GM18909 (cell line): ENCODE data around the gene JAKMIP1.
"Not testable (repeated sequence)": the region's sequence is repeated elsewhere in the genome, so short reads cannot be mapped to it uniquely, and the experiment has no call there.

Source experiments
- ATAC-seq: cut with Tn5 transposase; IDR thresholded peaks from one replicate; pipeline ENCODE4 v1.9.1; 2021; ENCODE audit warnings: mild to moderate bottlenecking; ENCODE audit not compliant: unreplicated experiment, poor library complexity

Gene JAKMIP1

GRCh38 chr4:6229671-6230501, 29.5 kb upstream of the JAKMIP1 start:
- no peak for ATAC-seq

- ATAC-seq = no peak
These were observed 28.7 kb upstream of the JAKMIP1 start for GRCh38 chr4:6229095-6229494.

GRCh38 chr4:6228158-6229067, 28.1 kb upstream of the JAKMIP1 start:
- no peak for ATAC-seq

GRCh38 chr4:6227412-6228157, 27.2 kb upstream of the JAKMIP1 start:
- no peak for ATAC-seq

- no peak for ATAC-seq
These were observed 26.2 kb upstream of the JAKMIP1 start for GRCh38 chr4:6226506-6226905.

GRCh38 chr4:6225469-6225868, 25.1 kb upstream of the JAKMIP1 start:
- no peak for ATAC-seq

- ATAC-seq = no peak
These were observed 24.4 kb upstream of the JAKMIP1 start for GRCh38 chr4:6224735-6225134.

GRCh38 chr4:6222761-6223292, 22.5 kb upstream of the JAKMIP1 start:
- ATAC-seq = no peak

- no peak for ATAC-seq
These were observed 21.8 kb upstream of the JAKMIP1 start for GRCh38 chr4:6221851-6222760.

GRCh38 chr4:6221301-6221850, 21.0 kb upstream of the JAKMIP1 start:
- no peak for ATAC-seq

- ATAC-seq = peak; percentile 59
These were observed 17.5 kb upstream of the JAKMIP1 start for GRCh38 chr4:6217716-6218381.

GRCh38 chr4:6216588-6216987, 16.2 kb upstream of the JAKMIP1 start:
- ATAC-seq = no peak

- no peak for ATAC-seq
These were observed 9.6 kb upstream of the JAKMIP1 start for GRCh38 chr4:6209921-6210320.

GRCh38 chr4:6209291-6209690, 8.9 kb upstream of the JAKMIP1 start:
- ATAC-seq = not testable (repeated sequence)

GRCh38 chr4:6208416-6208815, 8.1 kb upstream of the JAKMIP1 start:
- ATAC-seq = no peak

- no peak for ATAC-seq
These were observed 7.3 kb upstream of the JAKMIP1 start for GRCh38 chr4:6207602-6208001.

GRCh38 chr4:6206771-6207290, 6.5 kb upstream of the JAKMIP1 start:
- ATAC-seq = no peak

GRCh38 chr4:6205973-6206372, 5.6 kb upstream of the JAKMIP1 start:
- ATAC-seq = no peak
